ENCODE data around the gene ELF5.

ELF5 gene

GRCh38 chr11:34448223-34448994 lies 65.2 kb downstream of the ELF5 start:
- Histone ChIP-seq H3K27ac (ENCODE audit: low read length) (no peak overlapping the region), H3K27me3 (ENCODE audit: insufficient read depth, low read length, poor library complexity) (no peaks in the 10 kb centered on the region), H3K4me1 (ENCODE audit: insufficient read depth, low read length) (peaks cover 15% of the 10 kb centered on the region), H2AFZ (ENCODE audit: low read depth, low read length) (no peak overlapping the region), H3K79me2 (ENCODE audit: insufficient read depth, low read length) (no peaks in the 10 kb centered on the region), H3K4me2 (ENCODE audit: insufficient read depth, low read length) (no peak overlapping the region), H3K4me3 (ENCODE audit: low read depth in 1 of 2, low read length in 2 of 2) (no peak overlapping the region), H3K9me3 (ENCODE audit: insufficient read depth, low read length, severe bottlenecking) (no peaks in the 10 kb centered on the region), H3K9ac (ENCODE audit: low read depth, low read length) (no peak overlapping the region), H3K36me3 (ENCODE audit: insufficient read depth, low read length) (peaks cover 34% of the 10 kb centered on the region), H4K20me1 (ENCODE audit: insufficient read depth, low read length) (no peaks in the 10 kb centered on the region)
- TF ChIP-seq EZH2 (IDR thresholded peaks at IDR 0.05; ENCODE audit: borderline replicate concordance, low read depth, low read length, severe bottlenecking) = no peak
- no peak for TF ChIP-seq CTCF (IDR thresholded peaks at IDR 0.05; ENCODE audit: borderline replicate concordance, extremely low read depth, low read length, poor library complexity, severe bottlenecking)
- peak; percentile 35; the same call in 2 of the 3 replicates for ATAC-seq (ENCODE audit: insufficient read depth, low read depth)
- DNase-seq = no peak

GRCh38 chr11:34447044-34447443 lies 66.5 kb downstream of the ELF5 start:
- Histone ChIP-seq H3K27ac (ENCODE audit: low read length) (no peak overlapping the region), H3K9ac (ENCODE audit: low read depth, low read length) (no peak overlapping the region), H3K36me3 (ENCODE audit: insufficient read depth, low read length) (peaks cover 23% of the 10 kb centered on the region), H4K20me1 (ENCODE audit: insufficient read depth, low read length) (no peaks in the 10 kb centered on the region), H3K4me1 (ENCODE audit: insufficient read depth, low read length) (peaks cover 15% of the 10 kb centered on the region), H3K4me2 (ENCODE audit: insufficient read depth, low read length) (no peak overlapping the region), H3K27me3 (ENCODE audit: insufficient read depth, low read length, poor library complexity) (no peaks in the 10 kb centered on the region), H3K4me3 (ENCODE audit: low read depth in 1 of 2, low read length in 2 of 2) (no peak overlapping the region), H3K9me3 (ENCODE audit: insufficient read depth, low read length, severe bottlenecking) (no peaks in the 10 kb centered on the region), H3K79me2 (ENCODE audit: insufficient read depth, low read length) (peaks cover 8% of the 10 kb centered on the region; the same call in 1 of the 2 replicates), H2AFZ (ENCODE audit: low read depth, low read length) (no peak overlapping the region)
- DNase-seq = no peak
- TF ChIP-seq CTCF (IDR thresholded peaks at IDR 0.05; ENCODE audit: borderline replicate concordance, extremely low read depth, low read length, poor library complexity, severe bottlenecking) (no peak), EZH2 (IDR thresholded peaks at IDR 0.05; ENCODE audit: borderline replicate concordance, low read depth, low read length, severe bottlenecking) (no peak)
- ATAC-seq (ENCODE audit: insufficient read depth, low read depth) = no peak

GRCh38 chr11:34446386-34446785 lies 67.2 kb downstream of the ELF5 start:
- Histone ChIP-seq H3K4me2 (ENCODE audit: insufficient read depth, low read length) (no peak overlapping the region), H3K9ac (ENCODE audit: low read depth, low read length) (no peak overlapping the region), H2AFZ (ENCODE audit: low read depth, low read length) (no peak overlapping the region), H3K9me3 (ENCODE audit: insufficient read depth, low read length, severe bottlenecking) (no peaks in the 10 kb centered on the region), H3K27me3 (ENCODE audit: insufficient read depth, low read length, poor library complexity) (no peaks in the 10 kb centered on the region), H3K79me2 (ENCODE audit: insufficient read depth, low read length) (peaks cover 8% of the 10 kb centered on the region; the same call in 1 of the 2 replicates), H4K20me1 (ENCODE audit: insufficient read depth, low read length) (no peaks in the 10 kb centered on the region), H3K36me3 (ENCODE audit: insufficient read depth, low read length) (peaks cover 17% of the 10 kb centered on the region), H3K4me1 (ENCODE audit: insufficient read depth, low read length) (peaks cover 15% of the 10 kb centered on the region), H3K4me3 (ENCODE audit: low read depth in 1 of 2, low read length in 2 of 2) (no peak overlapping the region), H3K27ac (ENCODE audit: low read length) (no peak overlapping the region)
- ATAC-seq (ENCODE audit: insufficient read depth, low read depth) (no peak), DNase-seq (no peak)
- no peak for TF ChIP-seq CTCF (IDR thresholded peaks at IDR 0.05; ENCODE audit: borderline replicate concordance, extremely low read depth, low read length, poor library complexity, severe bottlenecking)
- no peak for TF ChIP-seq EZH2 (IDR thresholded peaks at IDR 0.05; ENCODE audit: borderline replicate concordance, low read depth, low read length, severe bottlenecking)
